Omental fat pad (tissue), 4 donors: ENCODE measurements around the gene EPN1. TPM values are rescaled to one million over a fixed set of nuclear protein-coding genes. Genes with fewer than 3 reads are reported as not detected.

ENCODE experiments used
- ATAC-seq: fragments of 150-250 bp; one replicate; pipeline ENCODE4 v1.9.1; 2016; ENCODE audit warnings: mild to moderate bottlenecking, moderate library complexity; ENCODE audit not compliant: low FRiP score
- DNase-seq: peaks from one replicate; pipeline ENCODE4 v3.0.0-alpha.2; 2019; ENCODE audit warnings: low spot score
- total RNA-seq, 4 donors: library from RNA; depleted of rRNA; stranded (reverse); fragments of >200 nt; gene quantifications; one replicate each; pipeline ENCODE4 v1.1.0, GENCODE V29; 2016
- TF ChIP-seq, protein P1 (sequence below), 3 donors: fragments of 450-650 bp; IDR thresholded peaks; one replicate each; pipeline ENCODE4 v1.5.1; 2016 to 2017; ENCODE audit warnings: antibody characterized with exemption in 3 of 3, mild to moderate bottlenecking in 3 of 3, moderate library complexity in 2 of 3

Gene EPN1
- total RNA-seq, 4 donors from 2014 or later, result 56.4 to 82.3 (median 62.0) TPM

DNA sequence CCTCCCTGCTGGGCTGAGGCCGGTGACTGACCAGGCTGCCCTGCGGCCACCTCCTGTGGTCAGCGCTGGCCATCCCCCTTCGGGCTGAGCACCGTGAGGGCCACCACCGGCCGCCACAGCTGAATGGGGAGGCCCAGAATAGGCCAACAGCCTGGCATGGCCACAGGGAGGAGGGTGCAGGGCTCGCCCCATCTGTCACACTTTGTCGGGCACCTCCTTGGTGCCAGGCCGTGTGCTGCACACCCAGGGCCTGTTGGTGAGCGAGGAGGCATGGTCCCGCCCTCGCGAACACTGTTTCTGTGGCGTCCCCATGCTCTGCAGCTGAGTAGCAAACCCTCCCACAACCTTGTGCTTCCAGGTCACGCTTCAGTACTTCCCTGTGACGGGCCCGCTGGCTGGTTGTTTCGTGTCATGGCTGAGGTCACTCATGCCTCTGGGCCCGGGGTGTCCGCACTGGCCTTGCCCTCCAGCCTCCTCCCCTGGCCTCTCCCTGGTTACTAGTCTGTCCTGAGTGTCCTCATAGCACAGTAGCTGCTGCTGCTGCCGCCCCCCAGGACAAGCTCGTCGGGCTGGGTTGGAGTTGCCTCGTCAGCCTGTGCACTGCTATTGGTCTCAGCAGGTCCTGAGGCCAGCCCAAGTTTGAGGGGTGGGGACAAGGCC is 15.2 kb downstream of the EPN1 start:
- DNase-seq (no peak), ATAC-seq (no peak)
- TF ChIP-seq, protein P1, sequence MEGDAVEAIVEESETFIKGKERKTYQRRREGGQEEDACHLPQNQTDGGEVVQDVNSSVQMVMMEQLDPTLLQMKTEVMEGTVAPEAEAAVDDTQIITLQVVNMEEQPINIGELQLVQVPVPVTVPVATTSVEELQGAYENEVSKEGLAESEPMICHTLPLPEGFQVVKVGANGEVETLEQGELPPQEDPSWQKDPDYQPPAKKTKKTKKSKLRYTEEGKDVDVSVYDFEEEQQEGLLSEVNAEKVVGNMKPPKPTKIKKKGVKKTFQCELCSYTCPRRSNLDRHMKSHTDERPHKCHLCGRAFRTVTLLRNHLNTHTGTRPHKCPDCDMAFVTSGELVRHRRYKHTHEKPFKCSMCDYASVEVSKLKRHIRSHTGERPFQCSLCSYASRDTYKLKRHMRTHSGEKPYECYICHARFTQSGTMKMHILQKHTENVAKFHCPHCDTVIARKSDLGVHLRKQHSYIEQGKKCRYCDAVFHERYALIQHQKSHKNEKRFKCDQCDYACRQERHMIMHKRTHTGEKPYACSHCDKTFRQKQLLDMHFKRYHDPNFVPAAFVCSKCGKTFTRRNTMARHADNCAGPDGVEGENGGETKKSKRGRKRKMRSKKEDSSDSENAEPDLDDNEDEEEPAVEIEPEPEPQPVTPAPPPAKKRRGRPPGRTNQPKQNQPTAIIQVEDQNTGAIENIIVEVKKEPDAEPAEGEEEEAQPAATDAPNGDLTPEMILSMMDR (IDR thresholded peaks at IDR 0.05), result no peak

DNA sequence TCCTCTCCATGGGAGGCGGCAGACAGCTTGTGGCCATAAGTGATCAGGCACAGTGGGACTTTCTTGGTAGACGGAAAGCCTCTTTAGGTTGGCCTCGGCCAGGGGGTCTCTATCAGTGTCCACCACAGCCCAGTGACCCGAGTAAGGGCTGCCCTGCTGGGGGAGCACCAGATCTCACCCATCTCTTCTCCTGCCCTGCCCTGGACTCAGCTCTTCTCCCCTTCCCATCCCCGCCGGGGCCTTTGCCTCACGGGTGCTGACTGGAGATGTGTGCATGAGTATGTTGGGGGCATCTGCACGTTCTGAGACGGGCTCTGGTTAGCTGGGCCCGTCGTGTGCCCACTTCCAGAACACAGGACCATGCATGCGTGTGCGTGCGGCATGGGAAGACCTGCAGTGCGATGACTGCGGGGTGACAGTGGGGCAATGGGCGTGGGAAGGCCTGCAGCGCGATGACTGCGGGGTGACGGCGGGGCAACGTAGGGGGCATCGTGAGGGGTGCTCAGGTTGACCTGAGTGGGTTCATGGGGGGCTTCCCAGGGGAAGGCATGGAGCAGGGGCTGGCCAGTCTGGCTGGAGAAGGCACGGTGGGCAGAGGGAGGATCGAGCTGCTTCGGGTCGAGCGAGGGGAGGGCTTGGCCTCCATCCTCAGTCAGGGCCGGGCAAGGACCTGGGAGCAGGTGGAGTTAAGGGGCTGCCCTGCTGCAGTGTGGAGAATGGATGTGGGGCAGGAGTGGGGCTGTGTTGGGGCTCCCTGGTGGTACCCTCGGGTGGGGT is 15.9 kb downstream of the EPN1 start:
- DNase-seq, result no peak
- ATAC-seq, result no peak
- TF ChIP-seq, protein P1 (IDR thresholded peaks at IDR 0.05), result no peak

DNA sequence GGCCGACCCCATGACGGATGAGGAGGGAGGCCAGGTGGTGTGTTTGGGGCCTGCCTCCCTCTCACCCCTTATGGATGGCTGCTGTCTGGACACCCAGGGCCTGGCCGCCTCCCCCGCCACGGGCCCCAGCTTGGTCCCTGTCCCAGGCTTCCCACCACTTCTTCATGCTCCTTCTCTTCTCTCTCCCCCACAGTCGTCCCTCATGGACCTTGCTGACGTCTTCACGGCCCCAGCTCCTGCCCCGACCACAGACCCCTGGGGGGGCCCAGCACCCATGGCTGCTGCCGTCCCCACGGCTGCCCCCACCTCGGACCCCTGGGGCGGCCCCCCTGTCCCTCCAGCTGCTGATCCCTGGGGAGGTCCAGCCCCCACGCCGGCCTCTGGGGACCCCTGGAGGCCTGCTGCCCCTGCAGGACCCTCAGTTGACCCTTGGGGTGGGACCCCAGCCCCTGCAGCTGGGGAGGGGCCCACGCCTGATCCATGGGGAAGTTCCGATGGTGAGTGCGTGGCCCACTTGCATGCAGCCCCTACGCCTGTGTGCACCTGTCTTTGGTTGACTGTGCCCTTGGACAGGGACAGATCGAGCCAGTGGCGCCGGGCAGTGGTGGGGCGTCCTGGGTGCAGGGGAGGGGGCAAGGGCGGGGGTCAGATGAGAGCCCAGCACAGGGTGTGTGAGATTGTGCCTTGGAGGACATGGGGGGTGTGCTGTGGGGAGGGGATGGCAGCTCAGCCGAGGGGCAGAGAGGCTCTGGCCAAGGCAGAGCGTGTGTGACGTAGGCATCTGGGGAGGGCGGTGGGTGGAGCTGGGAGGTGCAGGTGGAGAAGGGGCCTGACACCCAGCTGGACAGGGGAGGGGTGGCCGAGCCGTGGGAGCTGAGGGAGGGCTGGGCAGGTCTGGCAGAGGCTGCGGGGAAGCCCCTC is 16.8 kb downstream of the EPN1 start:
- ATAC-seq (no peak), DNase-seq (no peak)
- TF ChIP-seq, protein P1 (IDR thresholded peaks at IDR 0.05), result no peak

DNA sequence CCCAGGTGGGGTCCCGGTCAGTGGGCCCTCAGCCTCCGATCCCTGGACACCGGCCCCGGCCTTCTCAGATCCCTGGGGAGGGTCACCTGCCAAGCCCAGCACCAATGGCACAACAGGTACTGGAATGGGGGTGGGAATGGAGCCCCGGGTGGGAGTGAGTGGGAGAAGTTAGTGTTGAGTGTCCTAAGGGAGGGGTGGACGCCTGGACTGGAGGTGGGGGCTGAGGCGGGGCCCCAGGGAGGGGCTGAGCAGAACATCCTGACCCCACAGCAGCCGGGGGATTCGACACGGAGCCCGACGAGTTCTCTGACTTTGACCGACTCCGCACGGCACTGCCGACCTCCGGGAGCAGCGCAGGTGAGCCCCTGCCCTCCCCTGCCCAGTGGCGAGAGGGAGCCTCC is 17.7 kb downstream of the EPN1 start:
- TF ChIP-seq, protein P1 (IDR thresholded peaks at IDR 0.05), result no peak
- ATAC-seq (no peak), DNase-seq (no peak)

DNA sequence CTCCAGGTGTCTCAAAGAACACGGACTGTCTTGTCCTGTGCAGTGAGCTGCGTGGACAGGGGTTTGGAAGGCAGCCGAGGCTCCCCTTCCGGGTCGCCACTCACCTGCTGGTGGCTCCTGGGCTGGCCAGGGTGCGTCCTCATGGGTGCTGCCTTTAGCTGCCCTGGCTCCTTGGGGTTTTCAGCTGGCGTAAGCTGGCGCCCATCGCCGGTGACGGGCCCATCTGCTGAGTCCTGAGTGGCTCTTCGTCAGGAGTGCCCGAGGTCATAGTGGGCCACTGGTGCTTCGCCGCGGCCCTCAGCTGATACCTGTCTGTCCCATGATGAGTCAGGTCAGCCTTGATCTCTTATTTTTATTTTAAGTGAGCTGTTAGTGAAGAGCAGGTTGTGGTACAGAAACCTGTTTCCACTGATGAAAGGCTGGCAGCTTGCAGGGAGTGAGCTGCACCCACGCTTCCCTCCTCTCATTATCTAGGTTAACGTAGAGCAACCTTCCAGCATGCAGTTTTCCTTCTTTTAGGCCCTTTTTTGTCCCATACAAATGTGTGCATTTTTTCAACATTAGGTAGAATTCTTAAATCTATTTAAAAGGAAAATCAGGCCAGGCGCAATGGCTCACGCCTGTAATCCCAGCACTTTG is 18.4 kb downstream of the EPN1 start:
- TF ChIP-seq, protein P1 (IDR thresholded peaks at IDR 0.05), result no peak
- DNase-seq, result no peak
- ATAC-seq, result no peak

DNA sequence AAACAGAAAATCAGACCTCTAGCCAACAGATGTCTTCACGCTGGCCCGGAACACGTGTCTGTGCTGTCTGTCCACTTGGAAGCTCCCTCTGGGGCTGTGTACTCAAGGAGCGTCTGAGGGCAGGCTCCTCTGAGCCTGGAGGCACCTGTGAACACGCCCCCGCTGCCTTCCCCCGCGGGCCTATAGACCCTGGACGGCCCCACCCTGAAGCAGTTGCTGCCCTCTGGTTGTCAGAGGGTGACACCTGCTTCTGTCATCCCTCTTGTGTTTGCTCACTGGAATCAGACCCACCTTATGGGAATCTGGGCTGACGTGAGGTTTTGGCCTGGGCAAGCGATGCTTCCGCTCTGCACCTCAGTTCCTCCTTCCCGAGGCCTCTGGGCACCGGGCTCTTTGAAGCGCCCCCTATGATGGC is 19.2 kb downstream of the EPN1 start:
- ATAC-seq (no peak), DNase-seq (no peak)
- TF ChIP-seq, protein P1 (IDR thresholded peaks at IDR 0.05), result no peak
